NCI-H345 treated with DMSO at 0.1 percent for 48 hours (cell line): ENCODE data around the gene BSG.
"Not testable (repeated sequence)": the region's sequence is repeated elsewhere in the genome, so short reads cannot be mapped to it uniquely, and the experiment has no call there.

Experiments used
- DNase-seq: peaks from one replicate; lab custom pipeline; 2025; ENCODE audit not compliant: unreplicated experiment; lab: John Stamatoyannopoulos, UW

BSG gene

GRCh38 chr19:588093-588740, 15.8 kb downstream of the BSG start:
- peak; percentile 89 for DNase-seq

- DNase-seq, result peak; percentile 85
Measured at GRCh38 chr19:588741-589692, 16.6 kb downstream of the BSG start.

- DNase-seq, result no peak
Measured at GRCh38 chr19:589693-590395, 17.4 kb downstream of the BSG start, which contains the start of gene HCN2. Gene HCN2, plus strand, starts transcription at chr19:589881. Its CDS starts 65 bp downstream, at chr19:589946.

GRCh38 chr19:590396-590745, 18.0 kb downstream of the BSG start:
- no peak for DNase-seq

- DNase-seq, result no peak
Measured at GRCh38 chr19:590750-591098, 18.3 kb downstream of the BSG start.

GRCh38 chr19:591099-591958, 18.9 kb downstream of the BSG start:
- no peak for DNase-seq

GRCh38 chr19:592101-592500, 19.7 kb downstream of the BSG start:
- no peak for DNase-seq

GRCh38 chr19:593055-593454, 20.7 kb downstream of the BSG start:
- no peak for DNase-seq

- DNase-seq, result no peak
Measured at GRCh38 chr19:593505-593904, 21.1 kb downstream of the BSG start.

- no peak for DNase-seq
Measured at GRCh38 chr19:594265-594870, 22.0 kb downstream of the BSG start.

- no peak for DNase-seq
Measured at GRCh38 chr19:595326-596262, 23.2 kb downstream of the BSG start.

GRCh38 chr19:596263-596655, 23.9 kb downstream of the BSG start:
- DNase-seq, result no peak

- DNase-seq, result no peak
Measured at GRCh38 chr19:597406-598315, 25.3 kb downstream of the BSG start.

- DNase-seq, result no peak
Measured at GRCh38 chr19:601310-601709, 28.9 kb downstream of the BSG start.

- DNase-seq, result no peak
Measured at GRCh38 chr19:601790-602189, 29.4 kb downstream of the BSG start.

GRCh38 chr19:602391-603301, 30.2 kb downstream of the BSG start:
- no peak for DNase-seq

GRCh38 chr19:603302-603639, 30.9 kb downstream of the BSG start:
- DNase-seq, result not testable (repeated sequence)
